HEK293 (cell line): ENCODE data around the gene SPATA2.

Source experiments
- MZF1 ChIP-seq: fragments of 450-650 bp; formaldehyde crosslinking; IDR thresholded peaks from 2 replicates; pipeline ENCODE4 v1.5.1; 2017; ENCODE audit warnings: missing biosample characterization, missing genetic modification characterization, borderline replicate concordance
- ZNF510 ChIP-seq: fragments of 450-650 bp; formaldehyde crosslinking; IDR thresholded peaks from 2 replicates; pipeline ENCODE4 v1.5.1; 2018; ENCODE audit warnings: mild to moderate bottlenecking, missing genetic modification characterization, missing biosample characterization; ENCODE audit not compliant: insufficient replicate concordance

- no peak for TF ChIP-seq MZF1
- no peak for TF ChIP-seq ZNF510 (tag by site-specific recombination)
Observed at GRCh38 chr20:49892260-49892659, 23.1 kb downstream of the SPATA2 start.
